T-helper 17 cell (primary cell): ENCODE data around the gene PARD3B. TPM values are rescaled to one million over a fixed set of nuclear protein-coding genes. Genes with fewer than 3 reads are reported as not detected.

Experiments
- ATAC-seq: fragments of 150-1000 bp; cut with Tn5 transposase; 2 replicates; pipeline ENCODE4 v1.10.0; 2021; ENCODE audit warnings: mild to moderate bottlenecking, moderate library complexity
- DNase-seq, 3 donors: peaks; one replicate each; pipeline versions ENCODE4 v3.0.0 to v3.0.0-alpha.2; 2020 to 2021
- H3K9me3 ChIP-seq: one replicate; pipeline ENCODE4 v1.7.0; 2013; ENCODE audit warnings: low read length, mild to moderate bottlenecking; ENCODE audit not compliant: control insufficient read depth, poor library complexity, severe bottlenecking
- H3K27ac Mint-ChIP-seq: one replicate; pipeline ENCODE4 v1.8.0; 2022; ENCODE audit warnings: mild to moderate bottlenecking, moderate library complexity, mixed read lengths
- H3K27me3 Mint-ChIP-seq: one replicate; pipeline ENCODE4 v1.8.0; 2022; ENCODE audit warnings: mixed read lengths
- H3K36me3 Mint-ChIP-seq: one replicate; pipeline ENCODE4 v1.8.0; 2022; ENCODE audit warnings: low read depth, mixed read lengths
- H3K4me1 Mint-ChIP-seq: one replicate; pipeline ENCODE4 v1.8.0; 2022; ENCODE audit warnings: mild to moderate bottlenecking, mixed read lengths
- H3K4me3 Mint-ChIP-seq: one replicate; pipeline ENCODE4 v1.8.0; 2022; ENCODE audit warnings: mild to moderate bottlenecking, moderate library complexity, mixed read lengths
- total RNA-seq, 4 donors: library from RNA in 2 of 4; stranded (reverse) in 2 of 4; gene quantifications; one replicate each; pipeline ENCODE4 v1.2.3 and lab custom pipeline; 2022 to 2026

Gene PARD3B
- total RNA-seq, 2 donors from 2014 or later, result 1.5 to 3.0 TPM

- no peaks in the 10 kb centered on the region for H3K9me3 ChIP-seq
- H3K27me3 Mint-ChIP-seq, result peaks cover 6% of the 10 kb centered on the region
- no peak for DNase-seq
- no peaks in the 10 kb centered on the region for H3K4me1 Mint-ChIP-seq
- no peak for ATAC-seq
- no peaks in the 10 kb centered on the region for H3K36me3 Mint-ChIP-seq
- H3K4me3 Mint-ChIP-seq, result no peak overlapping the region
- no peak overlapping the region for H3K27ac Mint-ChIP-seq
These were observed 914.9 kb downstream of the PARD3B start for GRCh38 chr2:205460217-205460616.

GRCh38 chr2:205461169-205461568 lies 915.9 kb downstream of the PARD3B start:
- no peak for ATAC-seq
- peaks cover 6% of the 10 kb centered on the region for H3K27me3 Mint-ChIP-seq
- DNase-seq, result no peak
- no peaks in the 10 kb centered on the region for H3K36me3 Mint-ChIP-seq
- H3K27ac Mint-ChIP-seq, result no peak overlapping the region
- H3K9me3 ChIP-seq, result no peaks in the 10 kb centered on the region
- no peak overlapping the region for H3K4me3 Mint-ChIP-seq
- no peaks in the 10 kb centered on the region for H3K4me1 Mint-ChIP-seq

- no peaks in the 10 kb centered on the region for H3K36me3 Mint-ChIP-seq
- no peak for DNase-seq
- H3K27me3 Mint-ChIP-seq, result peaks cover 6% of the 10 kb centered on the region
- no peak overlapping the region for H3K27ac Mint-ChIP-seq
- no peaks in the 10 kb centered on the region for H3K9me3 ChIP-seq
- H3K4me3 Mint-ChIP-seq, result no peak overlapping the region
- H3K4me1 Mint-ChIP-seq, result no peaks in the 10 kb centered on the region
- ATAC-seq, result no peak
These were observed 916.7 kb downstream of the PARD3B start for GRCh38 chr2:205461678-205462665.

- no peaks in the 10 kb centered on the region for H3K9me3 ChIP-seq
- Mint-ChIP-seq H3K27ac (no peak overlapping the region), H3K27me3 (peaks cover 6% of the 10 kb centered on the region), H3K4me3 (no peak overlapping the region), H3K4me1 (no peaks in the 10 kb centered on the region), H3K36me3 (no peaks in the 10 kb centered on the region)
- ATAC-seq, result no peak
- no peak for DNase-seq
These were observed 917.5 kb downstream of the PARD3B start for GRCh38 chr2:205462681-205463345.

- ATAC-seq (no peak), DNase-seq (no peak)
- Mint-ChIP-seq H3K36me3 (no peaks in the 10 kb centered on the region), H3K27me3 (peaks cover 6% of the 10 kb centered on the region), H3K4me1 (no peaks in the 10 kb centered on the region), H3K4me3 (no peak overlapping the region), H3K27ac (no peak overlapping the region)
- H3K9me3 ChIP-seq, result no peaks in the 10 kb centered on the region
These were observed 918.3 kb downstream of the PARD3B start for GRCh38 chr2:205463466-205464025.

GRCh38 chr2:205464681-205465080 lies 919.4 kb downstream of the PARD3B start:
- Mint-ChIP-seq H3K27ac (no peak overlapping the region), H3K27me3 (peaks cover 6% of the 10 kb centered on the region)

GRCh38 chr2:205465791-205466190 lies 920.5 kb downstream of the PARD3B start:
- DNase-seq, result no peak
- no peaks in the 10 kb centered on the region for H3K9me3 ChIP-seq
- no peaks in the 10 kb centered on the region for H3K4me1 Mint-ChIP-seq
- peaks cover 4% of the 10 kb centered on the region for H3K27me3 Mint-ChIP-seq
- no peak overlapping the region for H3K27ac Mint-ChIP-seq
- no peaks in the 10 kb centered on the region for H3K36me3 Mint-ChIP-seq
- ATAC-seq, result no peak
- no peak overlapping the region for H3K4me3 Mint-ChIP-seq

More at GRCh38 chr2:205464681-205465080, 919.4 kb downstream of the PARD3B start:
- H3K4me3 Mint-ChIP-seq, result no peak overlapping the region
- no peaks in the 10 kb centered on the region for H3K36me3 Mint-ChIP-seq
- no peak for ATAC-seq
- no peaks in the 10 kb centered on the region for H3K9me3 ChIP-seq
- DNase-seq, result no peak
- no peaks in the 10 kb centered on the region for H3K4me1 Mint-ChIP-seq

GRCh38 chr2:205471776-205472175 lies 926.5 kb downstream of the PARD3B start:
- peaks cover 3% of the 10 kb centered on the region for H3K4me1 Mint-ChIP-seq
- H3K27ac Mint-ChIP-seq, result no peak overlapping the region
- DNase-seq, result no peak
- H3K27me3 Mint-ChIP-seq, result peaks cover 6% of the 10 kb centered on the region
- H3K9me3 ChIP-seq, result no peaks in the 10 kb centered on the region
- no peak overlapping the region for H3K4me3 Mint-ChIP-seq
- no peak for ATAC-seq
- no peaks in the 10 kb centered on the region for H3K36me3 Mint-ChIP-seq

- no peak for DNase-seq
- H3K9me3 ChIP-seq, result no peaks in the 10 kb centered on the region
- Mint-ChIP-seq H3K27ac (no peak overlapping the region), H3K36me3 (no peaks in the 10 kb centered on the region), H3K27me3 (peaks cover 6% of the 10 kb centered on the region), H3K4me1 (peaks cover 3% of the 10 kb centered on the region), H3K4me3 (no peak overlapping the region)
- no peak for ATAC-seq
These were observed 928.5 kb downstream of the PARD3B start for GRCh38 chr2:205473791-205474190.

- Mint-ChIP-seq H3K27ac (no peak overlapping the region), H3K27me3 (peaks cover 6% of the 10 kb centered on the region), H3K4me3 (no peak overlapping the region), H3K36me3 (no peaks in the 10 kb centered on the region), H3K4me1 (peaks cover 3% of the 10 kb centered on the region)
- H3K9me3 ChIP-seq, result no peaks in the 10 kb centered on the region
- ATAC-seq (no peak), DNase-seq (no peak)
These were observed 929.6 kb downstream of the PARD3B start for GRCh38 chr2:205474741-205475415.

GRCh38 chr2:205475416-205475768 lies 930.1 kb downstream of the PARD3B start:
- H3K9me3 ChIP-seq, result no peaks in the 10 kb centered on the region
- peaks cover 3% of the 10 kb centered on the region for H3K4me1 Mint-ChIP-seq
- no peak overlapping the region for H3K27ac Mint-ChIP-seq
- peaks cover 6% of the 10 kb centered on the region for H3K27me3 Mint-ChIP-seq
- no peak overlapping the region for H3K4me3 Mint-ChIP-seq
- no peak for DNase-seq
- H3K36me3 Mint-ChIP-seq, result no peaks in the 10 kb centered on the region
- no peak for ATAC-seq

GRCh38 chr2:205477016-205477705 lies 931.9 kb downstream of the PARD3B start:
- Mint-ChIP-seq H3K27me3 (peaks cover 6% of the 10 kb centered on the region), H3K4me3 (no peak overlapping the region), H3K36me3 (no peaks in the 10 kb centered on the region), H3K4me1 (peaks cover 3% of the 10 kb centered on the region), H3K27ac (no peak overlapping the region)
- no peak for DNase-seq
- no peaks in the 10 kb centered on the region for H3K9me3 ChIP-seq
- no peak for ATAC-seq
